Right lobe of liver (tissue), 4 donors: ENCODE results near the gene WDR88.

Source experiments
- CTCF ChIP-seq, 4 donors: fragments of 200-600 bp in 3 of 4; fragments of 450-650 bp in 1 of 4; IDR thresholded peaks; one replicate each; pipeline versions ENCODE4 v1.5.1 to v1.8.0; 2016 to 2022; ENCODE audit warnings: antibody characterized with exemption in 4 of 4, mild to moderate bottlenecking in 2 of 4
- POLR2A ChIP-seq: fragments of 450-650 bp; IDR thresholded peaks from one replicate; pipeline ENCODE4 v1.6.1; 2017; ENCODE audit warnings: antibody characterized with exemption, mild to moderate bottlenecking
- donor health status: DM: no; HTN: no; CAD: no.
- donor health status: DM: no; HTN: no; CAD: no.
- donor health status: DM: no; HTN: yes; CAD: no.

GRCh38 chr19:33156334-33156733, 24.4 kb downstream of the WDR88 start:
- TF ChIP-seq CTCF (IDR thresholded peaks at IDR 0.05) (no peak), POLR2A (no peak)
